Sigmoid colon (tissue), 4 donors: ENCODE results near the gene NUDT16.

Source experiments
- EP300 ChIP-seq, 4 donors: sonication (generic); formaldehyde crosslinking; IDR thresholded peaks; one replicate each; pipeline ENCODE4 v1.6.1; 2017; ENCODE audit warnings: antibody characterized with exemption in 4 of 4
- POLR2A ChIP-seq, 2 donors: fragments of 450-650 bp; IDR thresholded peaks; one replicate each; pipeline ENCODE4 v1.6.1; 2016; ENCODE audit warnings: antibody characterized with exemption in 2 of 2, mild to moderate bottlenecking in 2 of 2, moderate library complexity in 2 of 2
- TF ChIP-seq, protein P1 (sequence below), 4 experiments: fragments of 450-650 bp in 3 of 4; fragments of 200-600 bp in 1 of 4; IDR thresholded peaks; one replicate each; pipeline ENCODE4 v1.5.1; 2016 to 2019; ENCODE audit warnings: antibody characterized with exemption in 4 of 4, mild to moderate bottlenecking in 3 of 4, moderate library complexity in 2 of 4

GRCh38 chr3:131357275-131357674, 24.3 kb upstream of the NUDT16 start:
- TF ChIP-seq POLR2A (IDR thresholded peaks at IDR 0.05) (no peak), EP300 (IDR thresholded peaks at IDR 0.05) (no peak)
- TF ChIP-seq, protein P1, sequence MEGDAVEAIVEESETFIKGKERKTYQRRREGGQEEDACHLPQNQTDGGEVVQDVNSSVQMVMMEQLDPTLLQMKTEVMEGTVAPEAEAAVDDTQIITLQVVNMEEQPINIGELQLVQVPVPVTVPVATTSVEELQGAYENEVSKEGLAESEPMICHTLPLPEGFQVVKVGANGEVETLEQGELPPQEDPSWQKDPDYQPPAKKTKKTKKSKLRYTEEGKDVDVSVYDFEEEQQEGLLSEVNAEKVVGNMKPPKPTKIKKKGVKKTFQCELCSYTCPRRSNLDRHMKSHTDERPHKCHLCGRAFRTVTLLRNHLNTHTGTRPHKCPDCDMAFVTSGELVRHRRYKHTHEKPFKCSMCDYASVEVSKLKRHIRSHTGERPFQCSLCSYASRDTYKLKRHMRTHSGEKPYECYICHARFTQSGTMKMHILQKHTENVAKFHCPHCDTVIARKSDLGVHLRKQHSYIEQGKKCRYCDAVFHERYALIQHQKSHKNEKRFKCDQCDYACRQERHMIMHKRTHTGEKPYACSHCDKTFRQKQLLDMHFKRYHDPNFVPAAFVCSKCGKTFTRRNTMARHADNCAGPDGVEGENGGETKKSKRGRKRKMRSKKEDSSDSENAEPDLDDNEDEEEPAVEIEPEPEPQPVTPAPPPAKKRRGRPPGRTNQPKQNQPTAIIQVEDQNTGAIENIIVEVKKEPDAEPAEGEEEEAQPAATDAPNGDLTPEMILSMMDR (IDR thresholded peaks at IDR 0.05), result no peak
